ENCODE data around the gene HMCN2.

GRCh38 chr9:130422546-130422945 is 157.0 kb downstream of the HMCN2 start:
- no peak for TF ChIP-seq CTCF (IDR thresholded peaks at IDR 0.05)
- no peak for TF ChIP-seq POLR2A (IDR thresholded peaks at IDR 0.05)

Measured in right lobe of liver (tissue), 4 donors.